ENCODE measurements around the gene LONP1.

Gene LONP1

DNA sequence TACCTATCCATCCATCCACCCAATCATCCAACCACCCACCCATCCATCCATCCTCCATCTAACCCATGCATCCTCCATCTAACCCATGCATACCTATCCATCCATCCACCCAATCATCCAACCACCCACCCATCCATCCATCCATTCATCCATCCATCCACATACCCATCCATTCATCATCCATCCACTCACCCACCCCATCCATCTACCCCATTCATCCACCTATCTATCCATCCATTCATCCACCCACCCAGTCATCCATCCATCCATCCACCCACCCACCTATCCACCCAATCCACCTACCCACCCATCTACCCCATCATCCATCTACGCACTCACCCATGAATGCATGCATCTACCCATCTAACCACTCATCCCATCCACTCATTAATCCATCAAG lies 46.2 kb downstream of the LONP1 start:
- peaks cover 41% of the 10 kb centered on the region for H3K36me3 ChIP-seq (ENCODE audit: insufficient read depth, low read length)
- H3K4me2 ChIP-seq (ENCODE audit: insufficient read depth, low read length) = no peak overlapping the region
- no peak overlapping the region for H3K9ac ChIP-seq (ENCODE audit: low read depth, low read length)
- no peak overlapping the region for H2AFZ ChIP-seq (ENCODE audit: low read depth, low read length)
- no peaks in the 10 kb centered on the region for H3K79me2 ChIP-seq (ENCODE audit: insufficient read depth, low read length)
- H3K9me3 ChIP-seq (ENCODE audit: insufficient read depth, low read length, severe bottlenecking) = no peaks in the 10 kb centered on the region
- no peak for TF ChIP-seq EZH2 (IDR thresholded peaks at IDR 0.05; ENCODE audit: borderline replicate concordance, low read depth, low read length, severe bottlenecking)
- TF ChIP-seq, protein P1, sequence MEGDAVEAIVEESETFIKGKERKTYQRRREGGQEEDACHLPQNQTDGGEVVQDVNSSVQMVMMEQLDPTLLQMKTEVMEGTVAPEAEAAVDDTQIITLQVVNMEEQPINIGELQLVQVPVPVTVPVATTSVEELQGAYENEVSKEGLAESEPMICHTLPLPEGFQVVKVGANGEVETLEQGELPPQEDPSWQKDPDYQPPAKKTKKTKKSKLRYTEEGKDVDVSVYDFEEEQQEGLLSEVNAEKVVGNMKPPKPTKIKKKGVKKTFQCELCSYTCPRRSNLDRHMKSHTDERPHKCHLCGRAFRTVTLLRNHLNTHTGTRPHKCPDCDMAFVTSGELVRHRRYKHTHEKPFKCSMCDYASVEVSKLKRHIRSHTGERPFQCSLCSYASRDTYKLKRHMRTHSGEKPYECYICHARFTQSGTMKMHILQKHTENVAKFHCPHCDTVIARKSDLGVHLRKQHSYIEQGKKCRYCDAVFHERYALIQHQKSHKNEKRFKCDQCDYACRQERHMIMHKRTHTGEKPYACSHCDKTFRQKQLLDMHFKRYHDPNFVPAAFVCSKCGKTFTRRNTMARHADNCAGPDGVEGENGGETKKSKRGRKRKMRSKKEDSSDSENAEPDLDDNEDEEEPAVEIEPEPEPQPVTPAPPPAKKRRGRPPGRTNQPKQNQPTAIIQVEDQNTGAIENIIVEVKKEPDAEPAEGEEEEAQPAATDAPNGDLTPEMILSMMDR (IDR thresholded peaks at IDR 0.05; ENCODE audit: borderline replicate concordance, extremely low read depth, low read length, poor library complexity, severe bottlenecking) = no peak
- ATAC-seq (ENCODE audit: insufficient read depth, low read depth) = no peak
- H3K4me3 ChIP-seq (ENCODE audit: low read depth in 1 of 2, low read length in 2 of 2) = no peak overlapping the region
- 0 out of 2 replicates have a peak, but pooled peaks cover under 1% of the 10 kb centered on the region for H3K4me1 ChIP-seq (ENCODE audit: insufficient read depth, low read length)
- H3K27me3 ChIP-seq (ENCODE audit: insufficient read depth, low read length, poor library complexity) = no peaks in the 10 kb centered on the region
- H4K20me1 ChIP-seq (ENCODE audit: insufficient read depth, low read length) = 0 out of 2 replicates have a peak, but pooled peaks cover 6% of the 10 kb centered on the region
- H3K27ac ChIP-seq (ENCODE audit: low read length) = no peak overlapping the region
- DNase-seq = no peak

DNA sequence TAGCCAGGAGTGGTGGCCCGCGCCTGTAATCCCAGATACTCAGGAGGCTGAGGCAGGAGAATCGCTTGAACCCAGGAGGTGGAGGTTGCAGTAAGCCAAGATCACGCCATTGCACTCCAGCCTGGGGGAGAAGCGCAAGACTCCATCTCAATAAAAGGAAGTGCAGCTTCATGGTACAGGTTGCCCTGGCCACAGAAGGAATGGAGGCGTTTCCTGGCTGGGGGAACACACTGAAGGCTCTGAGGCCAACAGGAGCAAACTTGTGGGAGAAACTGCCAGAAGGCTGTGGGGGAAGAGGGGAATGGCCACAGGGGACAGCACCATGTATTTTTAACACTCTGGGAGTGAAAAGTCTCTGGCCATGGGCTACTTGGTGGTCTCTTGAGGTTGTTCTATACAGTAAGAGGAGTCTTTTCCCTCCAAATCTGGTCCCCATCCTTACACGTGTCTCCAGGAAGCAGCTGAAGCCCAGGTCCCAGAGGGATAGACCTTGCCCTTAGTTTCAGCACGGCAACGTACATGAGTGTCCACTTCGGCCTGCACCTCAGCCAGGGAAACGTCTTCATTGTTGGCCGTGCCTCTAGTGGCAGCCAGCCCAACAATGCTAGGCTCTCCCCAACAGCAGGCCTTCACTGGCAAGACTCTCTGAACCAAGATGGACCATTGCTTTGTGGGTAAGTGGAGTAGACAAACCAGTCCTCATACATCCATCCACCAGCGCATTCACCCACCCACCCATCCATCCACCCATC lies 47.1 kb downstream of the LONP1 start:
- Histone ChIP-seq H3K27me3 (ENCODE audit: insufficient read depth, low read length, poor library complexity) (no peaks in the 10 kb centered on the region), H2AFZ (ENCODE audit: low read depth, low read length) (no peak overlapping the region), H3K4me2 (ENCODE audit: insufficient read depth, low read length) (no peak overlapping the region), H3K79me2 (ENCODE audit: insufficient read depth, low read length) (no peaks in the 10 kb centered on the region), H4K20me1 (ENCODE audit: insufficient read depth, low read length) (peaks cover 8% of the 10 kb centered on the region), H3K9ac (ENCODE audit: low read depth, low read length) (no peak overlapping the region), H3K36me3 (ENCODE audit: insufficient read depth, low read length) (peaks cover 42% of the 10 kb centered on the region), H3K4me3 (ENCODE audit: low read depth in 1 of 2, low read length in 2 of 2) (no peak overlapping the region), H3K9me3 (ENCODE audit: insufficient read depth, low read length, severe bottlenecking) (no peaks in the 10 kb centered on the region), H3K4me1 (ENCODE audit: insufficient read depth, low read length) (no peaks in the 10 kb centered on the region), H3K27ac (ENCODE audit: low read length) (no peak overlapping the region)
- ATAC-seq (ENCODE audit: insufficient read depth, low read depth) (no peak), DNase-seq (no peak)
- TF ChIP-seq EZH2 (IDR thresholded peaks at IDR 0.05; ENCODE audit: borderline replicate concordance, low read depth, low read length, severe bottlenecking) = no peak

DNA sequence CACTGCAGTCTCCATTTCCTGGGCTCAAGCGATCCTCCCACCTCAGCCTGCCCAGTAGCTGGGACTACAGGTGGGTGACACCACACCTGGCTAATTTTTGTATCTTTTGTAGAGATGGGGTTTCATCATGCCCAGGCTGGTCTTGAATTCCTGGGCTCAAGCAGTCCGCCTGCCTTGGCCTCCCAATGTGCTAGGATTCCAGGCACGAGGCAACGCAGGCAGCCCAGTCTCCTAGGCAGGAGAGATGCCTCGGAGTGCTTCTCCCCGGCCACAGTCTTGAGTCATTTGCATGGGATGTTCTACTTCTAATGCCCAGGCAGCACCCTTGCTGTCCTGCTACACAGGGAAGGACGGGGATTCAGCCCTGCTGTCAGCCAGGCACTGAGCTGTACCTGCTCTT lies 48.3 kb downstream of the LONP1 start:
- no peak for ATAC-seq (ENCODE audit: insufficient read depth, low read depth)
- Histone ChIP-seq H3K9me3 (ENCODE audit: insufficient read depth, low read length, severe bottlenecking) (no peaks in the 10 kb centered on the region), H3K4me3 (ENCODE audit: low read depth in 1 of 2, low read length in 2 of 2) (no peak overlapping the region), H3K36me3 (ENCODE audit: insufficient read depth, low read length) (peaks cover 50% of the 10 kb centered on the region), H3K4me1 (ENCODE audit: insufficient read depth, low read length) (no peaks in the 10 kb centered on the region), H3K79me2 (ENCODE audit: insufficient read depth, low read length) (no peaks in the 10 kb centered on the region), H3K4me2 (ENCODE audit: insufficient read depth, low read length) (no peak overlapping the region), H3K27ac (ENCODE audit: low read length) (no peak overlapping the region), H3K27me3 (ENCODE audit: insufficient read depth, low read length, poor library complexity) (no peaks in the 10 kb centered on the region), H2AFZ (ENCODE audit: low read depth, low read length) (no peak overlapping the region), H3K9ac (ENCODE audit: low read depth, low read length) (no peak overlapping the region), H4K20me1 (ENCODE audit: insufficient read depth, low read length) (peaks cover 14% of the 10 kb centered on the region)
- DNase-seq = no peak
- no peak for TF ChIP-seq EZH2 (IDR thresholded peaks at IDR 0.05; ENCODE audit: borderline replicate concordance, low read depth, low read length, severe bottlenecking)
- TF ChIP-seq, protein P1 (IDR thresholded peaks at IDR 0.05; ENCODE audit: borderline replicate concordance, extremely low read depth, low read length, poor library complexity, severe bottlenecking) = no peak

DNA sequence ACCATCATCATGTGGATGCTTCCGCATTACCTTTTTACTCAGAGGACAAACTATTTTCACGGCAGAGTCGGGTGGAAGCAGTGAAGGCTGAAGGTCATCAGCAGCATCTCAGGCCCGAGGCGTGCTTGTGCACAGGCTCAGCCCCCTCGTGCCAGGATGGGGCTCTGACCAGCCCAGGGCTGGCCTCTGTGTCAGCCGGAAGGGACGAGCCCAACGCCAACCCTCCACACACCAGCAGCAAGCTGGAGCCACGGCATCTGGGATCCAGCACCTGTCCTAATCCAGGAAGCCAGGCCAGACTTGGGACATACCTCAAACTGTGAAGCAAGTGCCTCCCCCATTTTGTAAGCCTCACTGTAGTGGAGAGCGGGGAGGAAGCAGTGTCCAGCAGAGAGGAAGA lies 50.7 kb downstream of the LONP1 start:
- H3K27ac ChIP-seq (ENCODE audit: low read length) = no peak overlapping the region
- H3K79me2 ChIP-seq (ENCODE audit: insufficient read depth, low read length) = no peaks in the 10 kb centered on the region
- no peak for TF ChIP-seq EZH2 (IDR thresholded peaks at IDR 0.05; ENCODE audit: borderline replicate concordance, low read depth, low read length, severe bottlenecking)
- TF ChIP-seq, protein P1 (IDR thresholded peaks at IDR 0.05; ENCODE audit: borderline replicate concordance, extremely low read depth, low read length, poor library complexity, severe bottlenecking) = no peak
- ATAC-seq (ENCODE audit: insufficient read depth, low read depth) (no peak), DNase-seq (no peak)
- no peak overlapping the region for H2AFZ ChIP-seq (ENCODE audit: low read depth, low read length)
- H4K20me1 ChIP-seq (ENCODE audit: insufficient read depth, low read length) = peaks cover 13% of the 10 kb centered on the region
- no peak overlapping the region for H3K4me3 ChIP-seq (ENCODE audit: low read depth in 1 of 2, low read length in 2 of 2)
- no peaks in the 10 kb centered on the region for H3K27me3 ChIP-seq (ENCODE audit: insufficient read depth, low read length, poor library complexity)
- H3K36me3 ChIP-seq (ENCODE audit: insufficient read depth, low read length) = peaks cover 74% of the 10 kb centered on the region
- H3K9ac ChIP-seq (ENCODE audit: low read depth, low read length) = no peak overlapping the region
- H3K4me2 ChIP-seq (ENCODE audit: insufficient read depth, low read length) = no peak overlapping the region
- H3K4me1 ChIP-seq (ENCODE audit: insufficient read depth, low read length) = no peaks in the 10 kb centered on the region
- no peaks in the 10 kb centered on the region for H3K9me3 ChIP-seq (ENCODE audit: insufficient read depth, low read length, severe bottlenecking)
